Measurements from ENCODE around the gene TNS3. TPM values are rescaled to one million over a fixed set of nuclear protein-coding genes. Genes with fewer than 3 reads are reported as not detected.

TNS3 gene
- polyA plus RNA-seq, 1 donor from 2014 or later: 12.5 TPM

DNA sequence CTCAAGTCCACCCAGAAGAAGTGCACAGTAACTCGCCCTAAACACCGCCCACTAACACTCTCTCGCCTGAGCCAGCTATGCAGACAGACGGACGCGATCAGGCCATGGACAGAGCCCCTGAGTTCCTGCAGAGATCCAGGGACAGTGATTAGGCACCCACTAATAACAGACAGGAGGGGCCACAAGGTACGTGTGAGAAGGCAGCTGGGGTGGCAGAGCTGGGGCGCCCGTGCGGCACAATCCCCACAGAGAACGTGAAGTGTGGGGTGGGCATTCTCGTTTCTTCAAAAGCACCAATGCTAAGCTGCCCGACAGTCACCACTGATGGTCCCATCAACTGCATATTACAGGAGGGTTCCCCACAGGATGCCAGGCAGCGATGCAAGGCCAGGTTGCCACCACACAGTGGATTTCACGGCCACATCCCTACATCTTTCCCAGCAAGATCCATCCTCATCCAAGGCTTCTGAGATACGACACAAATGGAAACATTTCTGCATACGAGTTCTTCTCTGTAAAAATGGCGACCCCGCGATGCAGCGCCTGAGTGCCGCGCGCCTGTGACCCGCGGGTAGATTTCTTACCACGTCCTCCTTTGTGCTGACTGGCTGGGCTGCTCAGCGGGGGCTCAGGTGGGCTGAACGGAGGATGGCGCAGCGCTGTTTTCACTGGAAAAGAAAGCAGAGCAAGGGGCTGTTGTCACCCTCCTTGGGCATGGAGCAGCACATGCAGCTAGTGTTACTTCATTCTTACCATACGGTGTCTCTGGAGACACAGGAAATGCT is 237.5 kb downstream of the TNS3 start:
- no peaks in the 10 kb centered on the region for H3K27me3 Mint-ChIP-seq
- no peaks in the 10 kb centered on the region for H3K4me1 Mint-ChIP-seq
- H3K27ac Mint-ChIP-seq: no peak overlapping the region
- no peak overlapping the region for H3K4me3 Mint-ChIP-seq
- no peaks in the 10 kb centered on the region for H3K9me3 Mint-ChIP-seq
- peaks cover 11% of the 10 kb centered on the region for H3K36me3 Mint-ChIP-seq

- H3K27ac Mint-ChIP-seq: no peak overlapping the region
- no peak overlapping the region for H3K4me3 Mint-ChIP-seq
- H3K27me3 Mint-ChIP-seq: no peaks in the 10 kb centered on the region
- H3K4me1 Mint-ChIP-seq: no peaks in the 10 kb centered on the region
- H3K9me3 Mint-ChIP-seq: no peaks in the 10 kb centered on the region
- H3K36me3 Mint-ChIP-seq: peaks cover 11% of the 10 kb centered on the region
Measured at GRCh38 chr7:47343061-47343455, 238.9 kb downstream of the TNS3 start.

DNA sequence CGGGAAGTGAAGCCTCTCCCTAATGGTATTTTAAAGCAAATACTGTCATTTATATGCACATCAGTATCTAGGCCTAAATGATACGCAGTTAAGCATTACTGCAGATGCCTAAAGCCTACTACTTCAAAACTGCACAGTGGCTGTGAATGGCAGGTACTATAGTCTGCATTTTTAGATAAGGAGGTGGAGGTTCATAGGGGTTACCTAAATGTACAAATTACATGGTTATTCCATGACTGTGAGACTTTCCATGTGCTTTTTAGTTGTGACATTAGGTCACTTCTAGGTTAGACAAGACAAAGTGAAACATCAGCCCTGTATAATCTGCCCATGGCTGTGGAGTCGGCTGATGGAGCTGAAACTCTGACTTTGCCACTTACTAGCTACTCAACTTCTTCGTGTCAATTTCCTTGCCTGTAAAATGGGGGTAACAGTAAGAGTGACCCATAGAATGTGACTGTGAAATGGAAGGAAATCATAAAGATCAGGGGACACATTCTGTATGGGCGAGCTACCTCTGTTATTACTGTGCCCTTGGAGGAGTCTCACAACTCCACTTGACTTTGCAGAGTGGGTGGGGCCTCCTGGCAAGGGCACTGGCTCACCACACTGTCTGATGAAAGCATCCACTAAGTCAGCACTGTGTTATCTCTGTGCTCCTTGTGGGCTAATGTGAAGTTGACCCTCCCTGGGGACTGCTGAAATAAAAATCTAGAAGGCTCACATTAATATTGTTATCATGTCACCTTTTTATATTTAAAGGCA is 239.4 kb downstream of the TNS3 start:
- no peak overlapping the region for H3K4me3 Mint-ChIP-seq
- peaks cover 14% of the 10 kb centered on the region for H3K36me3 Mint-ChIP-seq
- peaks cover 0 to 2% (median 0%) of the 10 kb centered on the region in 3 donors for H3K4me1 Mint-ChIP-seq
- no peak overlapping the region for H3K27ac Mint-ChIP-seq
- no peaks in the 10 kb centered on the region for H3K27me3 Mint-ChIP-seq
- no peaks in the 10 kb centered on the region for H3K9me3 Mint-ChIP-seq

DNA sequence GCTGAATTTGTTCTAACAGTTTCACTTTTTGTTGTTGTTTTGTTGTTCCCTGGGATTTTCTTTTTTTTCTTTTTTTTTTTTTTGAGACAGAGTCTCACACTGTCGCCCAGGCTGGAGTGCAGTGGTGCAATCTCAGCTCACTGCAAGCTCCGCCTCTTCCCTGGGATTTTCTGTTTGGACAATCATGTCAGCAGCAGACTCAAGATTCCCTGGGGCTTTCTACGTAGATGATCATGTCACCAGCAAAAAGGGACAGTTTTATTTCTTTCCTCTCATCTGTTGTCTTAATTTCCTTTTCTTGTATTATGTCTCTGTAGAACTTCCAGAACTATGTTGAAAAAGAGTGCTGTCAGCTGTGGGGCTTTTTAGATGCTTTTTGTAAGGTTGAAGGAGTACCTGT is 241.4 kb downstream of the TNS3 start:
- Mint-ChIP-seq H3K4me1 (peaks cover 0 to 2% (median 0%) of the 10 kb centered on the region in 3 donors), H3K4me3 (no peak overlapping the region), H3K27ac (no peak overlapping the region)

DNA sequence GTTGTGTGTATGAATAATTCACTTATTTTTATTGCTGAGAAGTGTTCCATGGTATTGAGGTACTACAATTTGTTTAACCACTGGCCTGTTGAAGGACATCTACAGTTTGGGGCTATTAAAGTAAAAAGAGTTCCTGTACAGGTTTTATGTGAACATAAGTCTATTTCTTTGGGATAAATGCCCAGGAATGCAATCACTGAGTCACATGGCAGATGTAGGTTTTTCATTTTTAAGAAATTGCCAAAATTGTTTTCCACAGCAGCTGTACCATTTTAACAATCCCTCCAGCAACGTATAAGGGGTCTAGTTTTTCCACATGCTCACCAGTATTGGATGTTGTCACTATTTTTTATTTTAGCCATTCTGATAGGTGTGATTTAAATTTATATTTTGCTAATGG is 243.9 kb downstream of the TNS3 start:
- Mint-ChIP-seq H3K27ac (no peak overlapping the region), H3K9me3 (no peaks in the 10 kb centered on the region), H3K36me3 (peaks cover 10% of the 10 kb centered on the region)

More for the DNA sequence above, 241.4 kb downstream of the TNS3 start:
- Mint-ChIP-seq H3K36me3 (peaks cover 15% of the 10 kb centered on the region), H3K9me3 (no peaks in the 10 kb centered on the region), H3K27me3 (no peaks in the 10 kb centered on the region)

GRCh38 chr7:47337531-47337930 is 244.4 kb downstream of the TNS3 start:
- Mint-ChIP-seq H3K27ac (no peak overlapping the region), H3K4me3 (no peak overlapping the region), H3K4me1 (peaks cover 0 to 2% (median 0%) of the 10 kb centered on the region in 3 donors), H3K36me3 (peaks cover 10% of the 10 kb centered on the region), H3K9me3 (no peaks in the 10 kb centered on the region), H3K27me3 (no peaks in the 10 kb centered on the region)

More for the DNA sequence above, 243.9 kb downstream of the TNS3 start:
- H3K4me3 Mint-ChIP-seq: no peak overlapping the region
- no peaks in the 10 kb centered on the region for H3K27me3 Mint-ChIP-seq
- H3K4me1 Mint-ChIP-seq: peaks cover 0 to 2% (median 0%) of the 10 kb centered on the region in 3 donors

GRCh38 chr7:47336472-47337425 is 245.2 kb downstream of the TNS3 start:
- Mint-ChIP-seq H3K4me1 (peaks cover 0 to 2% (median 0%) of the 10 kb centered on the region in 3 donors), H3K9me3 (no peaks in the 10 kb centered on the region), H3K36me3 (peaks cover 10% of the 10 kb centered on the region), H3K27me3 (no peaks in the 10 kb centered on the region), H3K27ac (no peak overlapping the region), H3K4me3 (no peak overlapping the region)

DNA sequence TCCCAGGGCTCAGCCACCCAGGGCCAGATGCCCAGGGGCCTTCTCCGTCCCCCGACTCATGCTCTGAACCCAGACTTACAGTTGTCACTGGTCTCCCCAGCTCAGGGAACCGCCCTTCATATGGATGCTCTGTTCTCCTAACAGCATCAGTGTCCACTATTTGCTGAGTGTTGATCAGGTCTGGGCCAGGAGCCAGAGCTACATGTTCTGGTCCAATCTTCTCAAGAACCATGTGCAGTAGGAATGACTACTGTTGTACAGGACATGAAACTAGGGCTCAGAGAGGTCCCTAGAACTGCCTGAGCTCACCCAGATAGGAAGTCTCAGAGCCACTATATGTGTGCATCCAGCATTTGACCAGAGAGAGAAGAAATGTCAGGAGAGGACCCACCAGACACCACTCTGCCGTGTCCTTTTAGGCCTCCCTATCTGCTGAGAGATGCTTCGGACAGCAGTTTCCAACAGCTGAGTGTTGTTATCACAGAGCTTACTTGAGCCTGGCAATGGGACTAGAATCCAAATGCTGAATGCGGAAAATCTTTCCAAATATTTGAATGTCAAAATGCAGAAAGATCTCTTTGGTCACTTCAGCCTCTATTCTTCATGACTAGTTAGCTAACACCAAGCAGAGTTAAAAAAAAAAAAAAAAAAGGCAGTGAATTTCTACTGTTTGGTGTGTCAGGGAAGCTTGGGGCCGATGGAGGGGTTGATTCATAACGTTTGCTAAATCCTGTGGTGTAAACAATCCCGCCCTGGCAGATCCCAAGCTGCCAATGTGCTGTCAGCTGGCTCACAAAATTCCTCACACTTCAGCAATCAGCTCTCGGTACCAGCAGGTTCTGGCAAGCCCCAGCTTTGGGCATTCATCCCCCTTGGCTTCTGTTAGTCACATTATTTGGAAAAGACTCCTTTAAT is 246.1 kb downstream of the TNS3 start:
- H3K9me3 Mint-ChIP-seq: no peaks in the 10 kb centered on the region
- H3K4me3 Mint-ChIP-seq: no peak overlapping the region
- H3K36me3 Mint-ChIP-seq: peaks cover 10% of the 10 kb centered on the region
- H3K27ac Mint-ChIP-seq: no peak overlapping the region
- H3K4me1 Mint-ChIP-seq: peaks cover 0 to 2% (median 0%) of the 10 kb centered on the region in 3 donors
- no peaks in the 10 kb centered on the region for H3K27me3 Mint-ChIP-seq

- Mint-ChIP-seq H3K36me3 (peaks cover 6% of the 10 kb centered on the region), H3K27me3 (no peaks in the 10 kb centered on the region), H3K4me3 (peak overlapping the region in 1 of 4 donors; percentile 5), H3K4me1 (peaks cover 0 to 2% (median 0%) of the 10 kb centered on the region in 3 donors), H3K9me3 (no peaks in the 10 kb centered on the region), H3K27ac (no peak overlapping the region)
Measured at GRCh38 chr7:47335071-47335470, 246.8 kb downstream of the TNS3 start.

- Mint-ChIP-seq H3K4me1 (peaks cover 0 to 2% (median 0%) of the 10 kb centered on the region in 3 donors), H3K27me3 (no peaks in the 10 kb centered on the region), H3K9me3 (no peaks in the 10 kb centered on the region), H3K4me3 (no peak overlapping the region), H3K36me3 (peaks cover 6% of the 10 kb centered on the region), H3K27ac (no peak overlapping the region)
Measured at GRCh38 chr7:47333959-47334358, 248.0 kb downstream of the TNS3 start.

- Mint-ChIP-seq H3K27me3 (no peaks in the 10 kb centered on the region), H3K27ac (no peak overlapping the region), H3K9me3 (no peaks in the 10 kb centered on the region), H3K4me1 (peaks cover 0 to 4% (median 2%) of the 10 kb centered on the region in 3 donors), H3K36me3 (peaks cover 6% of the 10 kb centered on the region), H3K4me3 (no peak overlapping the region)
Measured at GRCh38 chr7:47333554-47333887, 248.4 kb downstream of the TNS3 start.

DNA sequence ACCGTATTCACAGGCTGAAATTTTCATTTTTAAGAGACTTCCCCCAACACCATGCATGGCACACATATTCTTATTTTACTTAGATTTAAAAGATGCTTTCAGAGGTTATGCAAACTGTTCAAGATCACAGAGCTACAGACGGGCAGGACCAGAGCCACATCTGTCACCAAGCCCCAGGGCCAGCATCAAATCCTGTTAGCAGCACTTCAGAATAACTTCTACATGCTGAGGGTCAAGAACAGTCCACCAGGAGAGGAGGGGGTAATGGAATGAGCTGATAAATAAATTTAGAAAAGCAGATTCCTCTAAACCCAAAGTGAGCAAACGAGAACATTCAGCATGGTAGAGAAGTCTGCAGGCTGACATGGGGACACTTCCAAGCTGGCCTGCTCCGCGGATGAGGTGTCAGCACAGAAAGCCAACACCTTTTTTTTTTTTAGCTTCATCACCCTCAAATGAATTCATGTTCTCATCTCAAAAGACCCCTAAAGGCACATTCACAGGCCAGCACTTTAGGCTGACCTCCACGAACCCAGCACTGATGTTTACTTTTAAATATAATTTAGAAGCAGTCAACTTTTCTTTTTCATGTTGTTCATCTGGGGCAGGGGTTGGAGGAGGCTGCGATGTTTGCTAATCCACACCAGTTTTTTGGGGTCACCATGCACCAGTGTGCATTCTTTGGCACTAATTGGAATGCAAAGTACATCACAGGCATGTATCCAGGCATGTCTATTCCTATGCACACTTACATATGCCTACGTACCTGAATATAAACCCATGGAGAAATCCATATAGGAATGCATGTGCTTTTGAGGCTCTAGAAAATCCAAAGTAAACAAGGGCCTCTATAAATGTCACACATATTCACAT is 249.0 kb downstream of the TNS3 start:
- Mint-ChIP-seq H3K27me3 (no peaks in the 10 kb centered on the region), H3K4me3 (no peak overlapping the region), H3K27ac (peak overlapping the region in 1 of 3 donors; percentile 39), H3K36me3 (peaks cover 6% of the 10 kb centered on the region), H3K4me1 (peaks cover 0 to 4% (median 2%) of the 10 kb centered on the region in 3 donors), H3K9me3 (no peaks in the 10 kb centered on the region)

DNA sequence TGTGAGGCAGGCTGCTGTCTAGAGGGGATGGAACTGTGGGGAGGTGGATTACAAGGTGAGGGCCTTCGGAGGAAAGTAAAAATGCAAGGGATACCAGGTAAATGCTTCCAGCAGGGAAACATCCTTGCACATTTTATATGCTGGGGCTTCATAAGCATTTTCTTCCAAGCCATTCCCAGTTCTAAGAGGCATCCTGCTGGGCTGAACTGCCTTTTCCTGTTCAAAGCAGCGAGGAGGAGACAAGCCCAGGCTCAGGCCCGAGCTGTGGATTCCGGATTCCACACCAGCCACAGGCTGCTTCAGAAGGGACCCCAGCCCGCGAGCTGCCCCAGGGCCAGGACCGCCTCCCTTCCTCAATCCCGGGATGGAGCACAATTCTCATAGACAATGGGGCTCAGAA is 249.7 kb downstream of the TNS3 start:
- Mint-ChIP-seq H3K4me1 (peaks cover 0 to 2% (median 2%) of the 10 kb centered on the region in 3 donors), H3K27me3 (no peaks in the 10 kb centered on the region), H3K27ac (peak overlapping the region in 1 of 3 donors; percentile 39), H3K9me3 (no peaks in the 10 kb centered on the region), H3K4me3 (no peak overlapping the region), H3K36me3 (peaks cover 3% of the 10 kb centered on the region)

Measured in IgD-negative memory B cell (primary cell).